GM12878 (cell line): Measurements from ENCODE around the gene TM6SF1.

Source experiments
- ATF7 ChIP-seq: fragments of 450-650 bp; IDR thresholded peaks from 2 replicates; pipeline ENCODE4 v1.6.1; 2016; ENCODE audit warnings: low read depth, mild to moderate bottlenecking
- BCL3 ChIP-seq: IDR thresholded peaks from 2 replicates; pipeline ENCODE4 v1.6.1; 2011; ENCODE audit warnings: borderline replicate concordance, low read depth, mild to moderate bottlenecking, moderate library complexity, low read length; ENCODE audit not compliant: insufficient read depth, poor library complexity, severe bottlenecking
- CEBPB ChIP-seq, 2 experiments: fragments of 150-350 bp in 1 of 2; IDR thresholded peaks; 2 replicates each; pipeline ENCODE4 v1.6.1; 2012 to 2014; ENCODE audit warnings: low read depth in 2 of 2, low read length in 2 of 2, borderline replicate concordance in 1 of 2, inconsistent platforms in 1 of 2
- CTCF ChIP-seq, 3 experiments: IDR thresholded peaks in 2 of 3; conservative IDR thresholded peaks in 1 of 3; 2 replicates each; pipeline ENCODE4 v1.5.1; 2011; ENCODE audit warnings: low read depth in 3 of 3, low read length in 3 of 3, mild to moderate bottlenecking in 3 of 3, control low read depth in 2 of 3, moderate library complexity in 2 of 3, inconsistent platforms in 1 of 3, mixed read lengths in 1 of 3; ENCODE audit not compliant: control insufficient read depth in 2 of 3, insufficient read depth in 1 of 3; ENCODE audit errors: extremely low read depth in 1 of 3
- EZH2 ChIP-seq: IDR thresholded peaks from 2 replicates; pipeline ENCODE4 v1.6.1; 2012; ENCODE audit warnings: low read depth, mild to moderate bottlenecking, control low read depth, inconsistent platforms, low read length, borderline replicate concordance; ENCODE audit not compliant: control insufficient read depth
- HCFC1 ChIP-seq: fragments of 150-350 bp; IDR thresholded peaks from 2 replicates; pipeline ENCODE4 v1.6.1; 2014; ENCODE audit warnings: low read length
- HDAC6 ChIP-seq: fragments of 200-600 bp; sonication (generic); IDR thresholded peaks from one replicate; pipeline ENCODE4 v1.8.0; 2017; ENCODE audit warnings: antibody characterized with exemption; ENCODE audit not compliant: unreplicated experiment
- MXI1 ChIP-seq: fragments of 150-350 bp; IDR thresholded peaks from 2 replicates; pipeline ENCODE4 v1.6.1; 2011; ENCODE audit warnings: low read depth, mild to moderate bottlenecking, inconsistent platforms, low read length, improper control_type of control experiment
- RFX5 ChIP-seq: IDR thresholded peaks from 2 replicates; pipeline ENCODE4 v1.6.1; 2011; ENCODE audit warnings: low read depth, low read length, improper control_type of control experiment
- SMARCA5 ChIP-seq: fragments of 450-650 bp; IDR thresholded peaks from 2 replicates; pipeline ENCODE4 v1.6.1; 2017; ENCODE audit warnings: mild to moderate bottlenecking
- TAF1 ChIP-seq: IDR thresholded peaks from 2 replicates; pipeline ENCODE4 v1.6.1; 2011; ENCODE audit warnings: mild to moderate bottlenecking, low read depth, low read length, borderline replicate concordance
- TCF7 ChIP-seq: IDR thresholded peaks from 2 replicates; pipeline ENCODE4 v1.6.1; 2014; ENCODE audit warnings: antibody characterized with exemption, borderline replicate concordance
- ZBTB40 ChIP-seq: fragments of 450-650 bp; IDR thresholded peaks from 2 replicates; pipeline ENCODE4 v1.6.1; 2016; ENCODE audit warnings: mild to moderate bottlenecking, moderate library complexity, borderline replicate concordance
- ZNF24 ChIP-seq: fragments of 450-650 bp; IDR thresholded peaks from 2 replicates; pipeline ENCODE4 v1.6.1; 2017; ENCODE audit warnings: antibody characterized with exemption, mild to moderate bottlenecking

GRCh38 chr15:83127547-83128150 lies 20.2 kb downstream of the TM6SF1 start:
- TF ChIP-seq CTCF (IDR thresholded peaks at IDR 0.05 in 2 of 3, conservative IDR thresholded peaks at IDR 0.05 in 1 of 3; ENCODE audit: control insufficient read depth in 2 of 3, extremely low read depth in 1 of 3, insufficient read depth in 1 of 3, low read depth in 3 of 3, low read length in 3 of 3) (no peak), HCFC1 (no peak), EZH2 (no peak), TCF7 (no peak), SMARCA5 (no peak), BCL3 (no peak), RFX5 (no peak), ATF7 (no peak), MXI1 (no peak), CEBPB (IDR thresholded peaks at IDR 0.05; ENCODE audit: borderline replicate concordance in 1 of 2, low read depth in 2 of 2, low read length in 2 of 2) (no peak), ZBTB40 (no peak), TAF1 (no peak), HDAC6 (no peak), ZNF24 (no peak)
